GM19455 (cell line): ENCODE results near the gene TRIM6.
"Not testable (repeated sequence)": the region's sequence is repeated elsewhere in the genome, so short reads cannot be mapped to it uniquely, and the experiment has no call there.

Source experiments
- ATAC-seq: cut with Tn5 transposase; IDR thresholded peaks from one replicate; pipeline ENCODE4 v1.9.1; 2021; ENCODE audit not compliant: unreplicated experiment

Gene TRIM6

GRCh38 chr11:5603326-5603725 is 6.9 kb downstream of the TRIM6 start:
- no peak for ATAC-seq

GRCh38 chr11:5604896-5605295 is 8.5 kb downstream of the TRIM6 start:
- ATAC-seq: no peak

GRCh38 chr11:5605849-5606248 is 9.4 kb downstream of the TRIM6 start:
- no peak for ATAC-seq

- ATAC-seq: no peak
Observed at GRCh38 chr11:5608808-5609207, 12.4 kb downstream of the TRIM6 start.

- ATAC-seq: no peak
Observed at GRCh38 chr11:5610446-5610845, 14.0 kb downstream of the TRIM6 start.

GRCh38 chr11:5611627-5612026 is 15.2 kb downstream of the TRIM6 start:
- no peak for ATAC-seq

GRCh38 chr11:5618807-5619206 is 22.4 kb downstream of the TRIM6 start:
- ATAC-seq: no peak

GRCh38 chr11:5620651-5621521 is 24.4 kb downstream of the TRIM6 start:
- no peak for ATAC-seq

GRCh38 chr11:5621580-5621979 is 25.1 kb downstream of the TRIM6 start:
- no peak for ATAC-seq

- no peak for ATAC-seq
Observed at GRCh38 chr11:5622802-5623201, 26.4 kb downstream of the TRIM6 start.

GRCh38 chr11:5624489-5625279 is 28.2 kb downstream of the TRIM6 start, which contains the start of gene TRIM34:
Gene TRIM34 (plus strand): TSS chr11:5625001. CDS start chr11:5632332, 7,331 bp downstream.
- ATAC-seq: peak; percentile 96

GRCh38 chr11:5625281-5625680 is 28.8 kb downstream of the TRIM6 start:
- no peak for ATAC-seq

GRCh38 chr11:5626196-5626595 is 29.8 kb downstream of the TRIM6 start:
- ATAC-seq: no peak

GRCh38 chr11:5631417-5631816 is 35.0 kb downstream of the TRIM6 start:
- ATAC-seq: no peak

- peak; percentile 96 for ATAC-seq
Observed at GRCh38 chr11:5631969-5632635, 35.7 kb downstream of the TRIM6 start.

GRCh38 chr11:5639953-5640352 is 43.5 kb downstream of the TRIM6 start:
- ATAC-seq: no peak

- no peak for ATAC-seq
Observed at GRCh38 chr11:5643585-5643984, 47.1 kb downstream of the TRIM6 start.

- no peak for ATAC-seq
Observed at GRCh38 chr11:5646139-5646538, 49.7 kb downstream of the TRIM6 start.

GRCh38 chr11:5655474-5655873 is 59.0 kb downstream of the TRIM6 start:
- ATAC-seq: no peak

GRCh38 chr11:5656956-5657355 is 60.5 kb downstream of the TRIM6 start:
- not testable (repeated sequence) for ATAC-seq

GRCh38 chr11:5658318-5658717 is 61.9 kb downstream of the TRIM6 start:
- ATAC-seq: no peak
